GM23338 (cell line): Measurements from ENCODE around the gene USH2A.

Experiments used
- CREB1 ChIP-seq: fragments of 250-450 bp; sonication (Bioruptor Pico); IDR thresholded peaks from 2 replicates; pipeline ENCODE4 v1.5.0; 2020; ENCODE audit warnings: low read depth, mild to moderate bottlenecking, moderate library complexity
- EZH2 ChIP-seq: fragments of 200-600 bp; sonication (generic); IDR thresholded peaks from one replicate; pipeline ENCODE4 v1.8.0; 2017; ENCODE audit warnings: antibody characterized with exemption, mild to moderate bottlenecking, low read depth; ENCODE audit not compliant: unreplicated experiment
- EZH2phosphoT487 ChIP-seq: fragments of 200-600 bp; sonication (generic); IDR thresholded peaks from one replicate; pipeline ENCODE4 v1.8.1; 2018; ENCODE audit warnings: antibody characterized with exemption; ENCODE audit not compliant: unreplicated experiment
- JUNB ChIP-seq: IDR thresholded peaks from one replicate; pipeline ENCODE4 v1.6.1; 2016; ENCODE audit warnings: antibody characterized with exemption; ENCODE audit not compliant: unreplicated experiment
- NANOG ChIP-seq: IDR thresholded peaks from 2 replicates; pipeline ENCODE4 v1.6.1; 2016; ENCODE audit warnings: antibody characterized with exemption, borderline replicate concordance
- POLR2AphosphoS5 ChIP-seq: IDR thresholded peaks from 2 replicates; pipeline ENCODE4 v1.6.1; 2016; ENCODE audit warnings: antibody characterized with exemption, low read depth
- STAT1 ChIP-seq: IDR thresholded peaks from one replicate; pipeline ENCODE4 v1.6.1; 2016; ENCODE audit warnings: antibody characterized with exemption; ENCODE audit not compliant: unreplicated experiment
- ZNF114 ChIP-seq: fragments of 250-450 bp; sonication (Bioruptor Pico); IDR thresholded peaks from 2 replicates; pipeline ENCODE4 v1.5.0; 2020; ENCODE audit warnings: mild to moderate bottlenecking, moderate library complexity
- ZNF331 ChIP-seq: fragments of 250-450 bp; sonication (Bioruptor Pico); IDR thresholded peaks from 2 replicates; pipeline ENCODE4 v1.5.0; 2020; ENCODE audit warnings: low read depth, mild to moderate bottlenecking, moderate library complexity
- TF ChIP-seq, protein P1 (sequence below), 2 experiments: fragments of 200-600 bp in 1 of 2; sonication (generic) in 1 of 2; conservative IDR thresholded peaks; 2 replicates each; pipeline versions ENCODE4 v1.5.1 to v1.6.1; 2016 to 2017; ENCODE audit warnings: antibody characterized with exemption in 2 of 2, low read depth in 2 of 2, mild to moderate bottlenecking in 2 of 2, moderate library complexity in 1 of 2
- TF ChIP-seq, protein P2 (sequence below): IDR thresholded peaks from one replicate; pipeline ENCODE4 v1.6.1; 2018; ENCODE audit warnings: antibody characterized with exemption; ENCODE audit not compliant: unreplicated experiment
- TF ChIP-seq, protein P3 (sequence below): IDR thresholded peaks from 2 replicates; pipeline ENCODE4 v1.6.1; 2016; ENCODE audit warnings: antibody characterized with exemption
- TF ChIP-seq, protein P4 (sequence below): fragments of 250-450 bp; sonication (Bioruptor Pico); IDR thresholded peaks from 2 replicates; pipeline ENCODE4 v1.5.0; 2020; ENCODE audit warnings: mild to moderate bottlenecking, moderate library complexity

GRCh38 chr1:216331211-216331610 is 92.0 kb downstream of the USH2A start:
- TF ChIP-seq, protein P1, sequence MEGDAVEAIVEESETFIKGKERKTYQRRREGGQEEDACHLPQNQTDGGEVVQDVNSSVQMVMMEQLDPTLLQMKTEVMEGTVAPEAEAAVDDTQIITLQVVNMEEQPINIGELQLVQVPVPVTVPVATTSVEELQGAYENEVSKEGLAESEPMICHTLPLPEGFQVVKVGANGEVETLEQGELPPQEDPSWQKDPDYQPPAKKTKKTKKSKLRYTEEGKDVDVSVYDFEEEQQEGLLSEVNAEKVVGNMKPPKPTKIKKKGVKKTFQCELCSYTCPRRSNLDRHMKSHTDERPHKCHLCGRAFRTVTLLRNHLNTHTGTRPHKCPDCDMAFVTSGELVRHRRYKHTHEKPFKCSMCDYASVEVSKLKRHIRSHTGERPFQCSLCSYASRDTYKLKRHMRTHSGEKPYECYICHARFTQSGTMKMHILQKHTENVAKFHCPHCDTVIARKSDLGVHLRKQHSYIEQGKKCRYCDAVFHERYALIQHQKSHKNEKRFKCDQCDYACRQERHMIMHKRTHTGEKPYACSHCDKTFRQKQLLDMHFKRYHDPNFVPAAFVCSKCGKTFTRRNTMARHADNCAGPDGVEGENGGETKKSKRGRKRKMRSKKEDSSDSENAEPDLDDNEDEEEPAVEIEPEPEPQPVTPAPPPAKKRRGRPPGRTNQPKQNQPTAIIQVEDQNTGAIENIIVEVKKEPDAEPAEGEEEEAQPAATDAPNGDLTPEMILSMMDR (conservative IDR thresholded peaks at IDR 0.05; ENCODE audit: low read depth in 2 of 2) = no peak
- TF ChIP-seq POLR2AphosphoS5 (no peak), EZH2phosphoT487 (no peak), EZH2 (no peak), CREB1 (CRISPR knock-in tag) (no peak), JUNB (no peak), STAT1 (no peak), ZNF331 (no peak), ZNF114 (CRISPR knock-in tag) (no peak), NANOG (no peak)
- TF ChIP-seq, protein P2, sequence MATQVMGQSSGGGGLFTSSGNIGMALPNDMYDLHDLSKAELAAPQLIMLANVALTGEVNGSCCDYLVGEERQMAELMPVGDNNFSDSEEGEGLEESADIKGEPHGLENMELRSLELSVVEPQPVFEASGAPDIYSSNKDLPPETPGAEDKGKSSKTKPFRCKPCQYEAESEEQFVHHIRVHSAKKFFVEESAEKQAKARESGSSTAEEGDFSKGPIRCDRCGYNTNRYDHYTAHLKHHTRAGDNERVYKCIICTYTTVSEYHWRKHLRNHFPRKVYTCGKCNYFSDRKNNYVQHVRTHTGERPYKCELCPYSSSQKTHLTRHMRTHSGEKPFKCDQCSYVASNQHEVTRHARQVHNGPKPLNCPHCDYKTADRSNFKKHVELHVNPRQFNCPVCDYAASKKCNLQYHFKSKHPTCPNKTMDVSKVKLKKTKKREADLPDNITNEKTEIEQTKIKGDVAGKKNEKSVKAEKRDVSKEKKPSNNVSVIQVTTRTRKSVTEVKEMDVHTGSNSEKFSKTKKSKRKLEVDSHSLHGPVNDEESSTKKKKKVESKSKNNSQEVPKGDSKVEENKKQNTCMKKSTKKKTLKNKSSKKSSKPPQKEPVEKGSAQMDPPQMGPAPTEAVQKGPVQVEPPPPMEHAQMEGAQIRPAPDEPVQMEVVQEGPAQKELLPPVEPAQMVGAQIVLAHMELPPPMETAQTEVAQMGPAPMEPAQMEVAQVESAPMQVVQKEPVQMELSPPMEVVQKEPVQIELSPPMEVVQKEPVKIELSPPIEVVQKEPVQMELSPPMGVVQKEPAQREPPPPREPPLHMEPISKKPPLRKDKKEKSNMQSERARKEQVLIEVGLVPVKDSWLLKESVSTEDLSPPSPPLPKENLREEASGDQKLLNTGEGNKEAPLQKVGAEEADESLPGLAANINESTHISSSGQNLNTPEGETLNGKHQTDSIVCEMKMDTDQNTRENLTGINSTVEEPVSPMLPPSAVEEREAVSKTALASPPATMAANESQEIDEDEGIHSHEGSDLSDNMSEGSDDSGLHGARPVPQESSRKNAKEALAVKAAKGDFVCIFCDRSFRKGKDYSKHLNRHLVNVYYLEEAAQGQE = no peak
- TF ChIP-seq, protein P3, sequence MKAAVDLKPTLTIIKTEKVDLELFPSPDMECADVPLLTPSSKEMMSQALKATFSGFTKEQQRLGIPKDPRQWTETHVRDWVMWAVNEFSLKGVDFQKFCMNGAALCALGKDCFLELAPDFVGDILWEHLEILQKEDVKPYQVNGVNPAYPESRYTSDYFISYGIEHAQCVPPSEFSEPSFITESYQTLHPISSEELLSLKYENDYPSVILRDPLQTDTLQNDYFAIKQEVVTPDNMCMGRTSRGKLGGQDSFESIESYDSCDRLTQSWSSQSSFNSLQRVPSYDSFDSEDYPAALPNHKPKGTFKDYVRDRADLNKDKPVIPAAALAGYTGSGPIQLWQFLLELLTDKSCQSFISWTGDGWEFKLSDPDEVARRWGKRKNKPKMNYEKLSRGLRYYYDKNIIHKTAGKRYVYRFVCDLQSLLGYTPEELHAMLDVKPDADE = no peak
- TF ChIP-seq, protein P4, sequence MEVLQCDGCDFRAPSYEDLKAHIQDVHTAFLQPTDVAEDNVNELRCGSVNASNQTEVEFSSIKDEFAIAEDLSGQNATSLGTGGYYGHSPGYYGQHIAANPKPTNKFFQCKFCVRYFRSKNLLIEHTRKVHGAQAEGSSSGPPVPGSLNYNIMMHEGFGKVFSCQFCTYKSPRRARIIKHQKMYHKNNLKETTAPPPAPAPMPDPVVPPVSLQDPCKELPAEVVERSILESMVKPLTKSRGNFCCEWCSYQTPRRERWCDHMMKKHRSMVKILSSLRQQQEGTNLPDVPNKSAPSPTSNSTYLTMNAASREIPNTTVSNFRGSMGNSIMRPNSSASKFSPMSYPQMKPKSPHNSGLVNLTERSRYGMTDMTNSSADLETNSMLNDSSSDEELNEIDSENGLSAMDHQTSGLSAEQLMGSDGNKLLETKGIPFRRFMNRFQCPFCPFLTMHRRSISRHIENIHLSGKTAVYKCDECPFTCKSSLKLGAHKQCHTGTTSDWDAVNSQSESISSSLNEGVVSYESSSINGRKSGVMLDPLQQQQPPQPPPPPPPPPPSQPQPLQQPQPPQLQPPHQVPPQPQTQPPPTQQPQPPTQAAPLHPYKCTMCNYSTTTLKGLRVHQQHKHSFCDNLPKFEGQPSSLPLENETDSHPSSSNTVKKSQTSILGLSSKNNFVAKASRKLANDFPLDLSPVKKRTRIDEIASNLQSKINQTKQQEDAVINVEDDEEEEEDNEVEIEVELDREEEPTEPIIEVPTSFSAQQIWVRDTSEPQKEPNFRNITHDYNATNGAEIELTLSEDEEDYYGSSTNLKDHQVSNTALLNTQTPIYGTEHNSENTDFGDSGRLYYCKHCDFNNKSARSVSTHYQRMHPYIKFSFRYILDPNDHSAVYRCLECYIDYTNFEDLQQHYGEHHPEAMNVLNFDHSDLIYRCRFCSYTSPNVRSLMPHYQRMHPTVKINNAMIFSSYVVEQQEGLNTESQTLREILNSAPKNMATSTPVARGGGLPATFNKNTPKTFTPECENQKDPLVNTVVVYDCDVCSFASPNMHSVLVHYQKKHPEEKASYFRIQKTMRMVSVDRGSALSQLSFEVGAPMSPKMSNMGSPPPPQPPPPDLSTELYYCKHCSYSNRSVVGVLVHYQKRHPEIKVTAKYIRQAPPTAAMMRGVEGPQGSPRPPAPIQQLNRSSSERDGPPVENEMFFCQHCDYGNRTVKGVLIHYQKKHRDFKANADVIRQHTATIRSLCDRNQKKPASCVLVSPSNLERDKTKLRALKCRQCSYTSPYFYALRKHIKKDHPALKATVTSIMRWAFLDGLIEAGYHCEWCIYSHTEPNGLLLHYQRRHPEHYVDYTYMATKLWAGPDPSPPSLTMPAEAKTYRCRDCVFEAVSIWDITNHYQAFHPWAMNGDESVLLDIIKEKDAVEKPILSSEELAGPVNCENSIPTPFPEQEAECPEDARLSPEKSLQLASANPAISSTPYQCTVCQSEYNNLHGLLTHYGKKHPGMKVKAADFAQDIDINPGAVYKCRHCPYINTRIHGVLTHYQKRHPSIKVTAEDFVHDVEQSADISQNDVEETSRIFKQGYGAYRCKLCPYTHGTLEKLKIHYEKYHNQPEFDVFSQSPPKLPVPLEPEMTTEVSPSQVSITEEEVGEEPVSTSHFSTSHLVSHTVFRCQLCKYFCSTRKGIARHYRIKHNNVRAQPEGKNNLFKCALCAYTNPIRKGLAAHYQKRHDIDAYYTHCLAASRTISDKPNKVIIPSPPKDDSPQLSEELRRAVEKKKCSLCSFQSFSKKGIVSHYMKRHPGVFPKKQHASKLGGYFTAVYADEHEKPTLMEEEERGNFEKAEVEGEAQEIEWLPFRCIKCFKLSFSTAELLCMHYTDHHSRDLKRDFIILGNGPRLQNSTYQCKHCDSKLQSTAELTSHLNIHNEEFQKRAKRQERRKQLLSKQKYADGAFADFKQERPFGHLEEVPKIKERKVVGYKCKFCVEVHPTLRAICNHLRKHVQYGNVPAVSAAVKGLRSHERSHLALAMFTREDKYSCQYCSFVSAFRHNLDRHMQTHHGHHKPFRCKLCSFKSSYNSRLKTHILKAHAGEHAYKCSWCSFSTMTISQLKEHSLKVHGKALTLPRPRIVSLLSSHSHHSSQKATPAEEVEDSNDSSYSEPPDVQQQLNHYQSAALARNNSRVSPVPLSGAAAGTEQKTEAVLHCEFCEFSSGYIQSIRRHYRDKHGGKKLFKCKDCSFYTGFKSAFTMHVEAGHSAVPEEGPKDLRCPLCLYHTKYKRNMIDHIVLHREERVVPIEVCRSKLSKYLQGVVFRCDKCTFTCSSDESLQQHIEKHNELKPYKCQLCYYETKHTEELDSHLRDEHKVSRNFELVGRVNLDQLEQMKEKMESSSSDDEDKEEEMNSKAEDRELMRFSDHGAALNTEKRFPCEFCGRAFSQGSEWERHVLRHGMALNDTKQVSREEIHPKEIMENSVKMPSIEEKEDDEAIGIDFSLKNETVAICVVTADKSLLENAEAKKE (CRISPR knock-in tag) = no peak
